Measurements from ENCODE around the gene STPG3. TPM values are rescaled to one million over a fixed set of nuclear protein-coding genes. Genes with fewer than 3 reads are reported as not detected.
A peak's percentile ranks its signal among the peaks of the same experiment; 100 is the strongest.

The STPG3 gene
- total and polyA plus RNA-seq, 2 of the 13 experiments (the other 11 are each of a cell fraction or from before 2014, with no cell fraction given) = not detected

DNA sequence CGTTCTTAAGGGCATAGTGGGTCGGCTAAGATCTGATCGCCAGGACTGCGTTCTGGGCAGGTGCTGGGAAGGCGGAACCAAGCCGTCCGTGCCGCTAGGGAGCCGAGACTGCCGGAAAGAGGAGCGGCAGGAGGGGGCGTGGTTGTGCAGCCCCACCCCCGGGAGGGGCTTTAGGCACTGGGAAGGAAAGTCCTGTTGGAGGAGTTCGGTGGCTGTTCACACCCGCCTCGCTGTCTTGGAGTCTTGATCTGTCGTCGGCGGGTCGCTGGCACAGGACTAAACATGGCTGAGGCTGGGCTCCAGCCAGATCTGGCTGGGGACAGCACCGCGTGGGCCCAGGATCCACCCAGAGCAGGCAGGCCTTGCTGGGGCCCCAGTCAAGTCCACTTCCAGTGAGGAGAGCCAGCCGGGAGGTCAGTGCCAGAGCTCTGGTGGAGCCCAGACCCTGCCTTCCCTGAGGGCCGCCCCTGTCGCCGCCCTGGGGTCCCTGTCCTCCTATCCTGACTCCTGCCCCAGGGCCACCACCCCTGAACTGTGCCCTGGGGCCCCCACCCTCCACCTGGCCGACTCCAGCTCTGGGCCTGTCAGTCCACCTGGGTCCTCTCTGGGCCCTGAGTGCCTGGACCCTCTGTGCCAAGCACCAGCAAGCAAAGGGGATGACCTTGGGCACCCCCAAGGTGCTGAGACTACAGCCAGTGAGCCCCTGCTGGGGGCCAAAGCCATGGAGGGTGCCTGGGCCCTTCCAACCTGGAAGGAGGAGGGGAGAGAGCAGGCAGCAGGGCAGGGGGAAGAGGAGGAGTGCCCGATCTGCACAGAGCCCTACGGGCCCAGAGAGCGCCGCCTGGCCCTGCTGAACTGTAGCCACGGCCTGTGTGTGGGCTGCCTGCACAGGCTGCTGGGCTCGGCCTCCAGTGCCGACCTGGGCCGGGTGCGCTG lies 33.5 kb upstream of the STPG3 start (continued):
- TF ChIP-seq, protein P1, sequence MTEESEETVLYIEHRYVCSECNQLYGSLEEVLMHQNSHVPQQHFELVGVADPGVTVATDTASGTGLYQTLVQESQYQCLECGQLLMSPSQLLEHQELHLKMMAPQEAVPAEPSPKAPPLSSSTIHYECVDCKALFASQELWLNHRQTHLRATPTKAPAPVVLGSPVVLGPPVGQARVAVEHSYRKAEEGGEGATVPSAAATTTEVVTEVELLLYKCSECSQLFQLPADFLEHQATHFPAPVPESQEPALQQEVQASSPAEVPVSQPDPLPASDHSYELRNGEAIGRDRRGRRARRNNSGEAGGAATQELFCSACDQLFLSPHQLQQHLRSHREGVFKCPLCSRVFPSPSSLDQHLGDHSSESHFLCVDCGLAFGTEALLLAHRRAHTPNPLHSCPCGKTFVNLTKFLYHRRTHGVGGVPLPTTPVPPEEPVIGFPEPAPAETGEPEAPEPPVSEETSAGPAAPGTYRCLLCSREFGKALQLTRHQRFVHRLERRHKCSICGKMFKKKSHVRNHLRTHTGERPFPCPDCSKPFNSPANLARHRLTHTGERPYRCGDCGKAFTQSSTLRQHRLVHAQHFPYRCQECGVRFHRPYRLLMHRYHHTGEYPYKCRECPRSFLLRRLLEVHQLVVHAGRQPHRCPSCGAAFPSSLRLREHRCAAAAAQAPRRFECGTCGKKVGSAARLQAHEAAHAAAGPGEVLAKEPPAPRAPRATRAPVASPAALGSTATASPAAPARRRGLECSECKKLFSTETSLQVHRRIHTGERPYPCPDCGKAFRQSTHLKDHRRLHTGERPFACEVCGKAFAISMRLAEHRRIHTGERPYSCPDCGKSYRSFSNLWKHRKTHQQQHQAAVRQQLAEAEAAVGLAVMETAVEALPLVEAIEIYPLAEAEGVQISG (CRISPR knock-in tag; IDR thresholded peaks at IDR 0.05) = no peak; the same call in 1 of the 2 replicates
- TF ChIP-seq, protein P2, sequence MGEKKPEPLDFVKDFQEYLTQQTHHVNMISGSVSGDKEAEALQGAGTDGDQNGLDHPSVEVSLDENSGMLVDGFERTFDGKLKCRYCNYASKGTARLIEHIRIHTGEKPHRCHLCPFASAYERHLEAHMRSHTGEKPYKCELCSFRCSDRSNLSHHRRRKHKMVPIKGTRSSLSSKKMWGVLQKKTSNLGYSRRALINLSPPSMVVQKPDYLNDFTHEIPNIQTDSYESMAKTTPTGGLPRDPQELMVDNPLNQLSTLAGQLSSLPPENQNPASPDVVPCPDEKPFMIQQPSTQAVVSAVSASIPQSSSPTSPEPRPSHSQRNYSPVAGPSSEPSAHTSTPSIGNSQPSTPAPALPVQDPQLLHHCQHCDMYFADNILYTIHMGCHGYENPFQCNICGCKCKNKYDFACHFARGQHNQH (CRISPR knock-in tag; IDR thresholded peaks at IDR 0.05) = no peak; the same call in 1 of the 2 replicates
- TF ChIP-seq ZNF263 (CRISPR knock-in tag; IDR thresholded peaks at IDR 0.05) = peak; percentile 70; the same call in 1 of the 2 replicates
- no peak for TF ChIP-seq STAT5B (CRISPR knock-in tag; IDR thresholded peaks at IDR 0.05)
- TF ChIP-seq AGO2 (optimal IDR thresholded peaks at IDR 0.05; ENCODE audit: low read depth, low read length) = peak; percentile 87
- no peak for TF ChIP-seq CHD2 (IDR thresholded peaks at IDR 0.05; ENCODE audit: low read depth, low read length)
- TF ChIP-seq ZNF274 (CRISPR knock-in tag; IDR thresholded peaks at IDR 0.05) = peak; percentile 46; the same call in 1 of the 2 replicates
- TF ChIP-seq NKX3-1 (CRISPR knock-in tag; IDR thresholded peaks at IDR 0.05) = no peak
- no peak for TF ChIP-seq REL (CRISPR knock-in tag; conservative IDR thresholded peaks at IDR 0.05)
- TF ChIP-seq ZNF343 (CRISPR knock-in tag; IDR thresholded peaks at IDR 0.05) = 0 out of 2 replicates have a peak, but pooled peaks have one; percentile 53
- TF ChIP-seq CENPBD1 (CRISPR knock-in tag; IDR thresholded peaks at IDR 0.05; ENCODE audit: borderline replicate concordance, low read depth) = no peak
- 0 out of 2 replicates have a peak, but pooled peaks have one; percentile 45 for TF ChIP-seq TBX2 (CRISPR knock-in tag; IDR thresholded peaks at IDR 0.05; ENCODE audit: borderline replicate concordance)
- TF ChIP-seq ZNF607 (CRISPR knock-in tag; IDR thresholded peaks at IDR 0.05; ENCODE audit: borderline replicate concordance) = peak; percentile 63; the same call in 1 of the 2 replicates
- TF ChIP-seq ZNF777 (CRISPR knock-in tag; IDR thresholded peaks at IDR 0.05) = no peak; the same call in none of the 2 replicates
- TF ChIP-seq ZNF780A (CRISPR knock-in tag; IDR thresholded peaks at IDR 0.05) = no peak
- no peak for TF ChIP-seq GMEB2 (CRISPR knock-in tag; IDR thresholded peaks at IDR 0.05; ENCODE audit: low read depth)
- TF ChIP-seq ZNF34 (CRISPR knock-in tag; IDR thresholded peaks at IDR 0.05; ENCODE audit: borderline replicate concordance) = peak; percentile 48; the same call in 1 of the 2 replicates
- no peak for TF ChIP-seq FOSL2 (CRISPR knock-in tag; IDR thresholded peaks at IDR 0.05)
- peak; percentile 65; the same call in 1 of the 2 replicates for TF ChIP-seq NFKB2 (CRISPR knock-in tag; IDR thresholded peaks at IDR 0.05; ENCODE audit: borderline replicate concordance)
- TF ChIP-seq ELF3 (CRISPR knock-in tag; IDR thresholded peaks at IDR 0.05) = peak; percentile 58; the same call in 1 of the 2 replicates
- TF ChIP-seq RARG (CRISPR knock-in tag; IDR thresholded peaks at IDR 0.05; ENCODE audit: low read depth) = no peak
- TF ChIP-seq, protein P3, sequence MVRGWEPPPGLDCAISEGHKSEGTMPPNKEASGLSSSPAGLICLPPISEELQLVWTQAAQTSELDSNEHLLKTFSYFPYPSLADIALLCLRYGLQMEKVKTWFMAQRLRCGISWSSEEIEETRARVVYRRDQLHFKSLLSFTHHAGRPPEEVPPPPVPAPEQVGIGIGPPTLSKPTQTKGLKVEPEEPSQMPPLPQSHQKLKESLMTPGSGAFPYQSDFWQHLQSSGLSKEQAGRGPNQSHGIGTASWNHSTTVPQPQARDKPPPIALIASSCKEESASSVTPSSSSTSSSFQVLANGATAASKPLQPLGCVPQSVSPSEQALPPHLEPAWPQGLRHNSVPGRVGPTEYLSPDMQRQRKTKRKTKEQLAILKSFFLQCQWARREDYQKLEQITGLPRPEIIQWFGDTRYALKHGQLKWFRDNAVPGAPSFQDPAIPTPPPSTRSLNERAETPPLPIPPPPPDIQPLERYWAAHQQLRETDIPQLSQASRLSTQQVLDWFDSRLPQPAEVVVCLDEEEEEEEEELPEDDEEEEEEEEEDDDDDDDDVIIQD (CRISPR knock-in tag; IDR thresholded peaks at IDR 0.05; ENCODE audit: low read depth) = peak; percentile 34; the same call in 1 of the 2 replicates

Measured in HepG2 (cell line).